DMS53 treated with DMSO at 0.1 percent for 48 hours (cell line): ENCODE measurements around the gene ATP10A.
"Not testable (repeated sequence)": the region's sequence is repeated elsewhere in the genome, so short reads cannot be mapped to it uniquely, and the experiment has no call there.

Experiments
- DNase-seq: peaks from one replicate; lab custom pipeline; 2025; ENCODE audit not compliant: unreplicated experiment; lab: John Stamatoyannopoulos, UW

The ATP10A gene

DNA sequence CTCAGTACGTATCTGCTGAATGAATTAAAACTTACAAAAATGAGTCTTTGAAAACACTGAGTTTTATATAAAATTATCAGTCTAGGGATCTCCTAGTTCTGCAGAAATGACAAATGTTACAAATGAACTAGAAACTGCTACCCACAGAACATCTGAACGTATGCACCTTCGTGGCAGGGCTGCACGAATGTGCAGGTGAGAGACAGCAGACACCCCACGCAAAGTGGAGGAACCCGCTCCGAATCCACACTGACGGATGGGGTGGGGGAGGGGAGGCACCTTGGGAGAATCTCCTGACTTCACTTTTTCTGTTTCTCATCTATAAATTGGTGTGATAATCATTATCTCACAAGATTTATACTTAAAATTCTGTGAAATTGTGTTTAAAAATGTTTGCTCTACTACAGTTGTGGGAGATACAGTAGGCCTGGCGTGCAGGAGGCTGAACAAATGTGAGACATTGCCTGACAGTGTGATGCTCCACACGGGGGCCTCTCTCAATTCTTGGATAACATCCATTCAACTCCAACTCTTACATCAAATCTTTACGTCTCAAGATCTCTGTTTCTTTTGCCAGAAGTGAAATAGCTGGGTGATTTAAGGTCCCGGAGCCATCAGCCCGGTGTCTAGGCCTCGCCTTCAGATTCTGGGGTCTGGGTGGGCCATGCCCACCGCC is 86.9 kb downstream of the ATP10A start:
- no peak for DNase-seq

DNA sequence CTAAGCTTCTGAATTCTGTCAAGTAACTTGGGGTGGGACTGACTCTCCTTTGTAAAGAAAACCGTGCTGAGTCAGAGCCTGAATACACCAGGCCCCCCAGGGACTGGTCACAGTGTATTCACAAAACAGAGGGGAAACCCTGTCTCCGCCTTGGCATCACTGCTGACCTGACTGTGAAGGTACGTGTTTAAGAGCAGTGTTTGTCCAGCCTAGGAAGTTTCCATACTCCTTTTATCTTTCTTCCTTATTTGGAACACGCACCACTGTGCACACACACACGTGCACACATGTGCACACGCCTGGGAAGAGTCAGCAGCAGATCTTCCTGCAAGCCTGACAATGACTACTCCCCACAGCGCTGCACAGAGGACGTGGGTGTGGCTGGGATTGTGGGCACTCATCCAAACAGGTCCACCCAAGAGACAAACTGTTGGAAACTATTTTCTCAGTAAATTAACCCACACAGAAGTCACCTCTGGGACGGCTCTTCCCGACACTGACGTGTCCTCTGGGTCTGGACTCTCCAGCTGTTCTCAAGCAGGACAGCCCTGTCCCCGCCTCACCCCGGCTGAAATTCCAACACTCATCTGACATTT is 87.7 kb downstream of the ATP10A start:
- DNase-seq, result no peak

DNA sequence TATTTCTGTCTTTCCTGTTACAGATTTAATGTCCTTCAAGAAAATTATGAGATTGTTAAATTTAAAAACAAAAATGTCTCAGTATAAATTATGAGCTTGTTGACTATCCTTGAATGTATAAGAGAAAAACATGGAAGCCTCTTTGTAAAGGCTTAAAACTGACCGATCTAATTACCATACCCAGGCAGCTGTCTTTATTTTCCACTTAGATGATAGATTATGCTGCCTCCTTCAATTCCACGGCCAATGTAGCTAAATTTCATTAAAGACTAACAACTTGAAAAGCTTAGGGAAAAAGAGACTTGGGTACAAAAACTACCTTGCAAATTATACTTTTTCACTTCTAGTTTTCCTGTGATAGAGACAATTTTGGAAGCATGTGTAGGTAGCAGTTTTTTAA is 88.3 kb downstream of the ATP10A start:
- no peak for DNase-seq

DNA sequence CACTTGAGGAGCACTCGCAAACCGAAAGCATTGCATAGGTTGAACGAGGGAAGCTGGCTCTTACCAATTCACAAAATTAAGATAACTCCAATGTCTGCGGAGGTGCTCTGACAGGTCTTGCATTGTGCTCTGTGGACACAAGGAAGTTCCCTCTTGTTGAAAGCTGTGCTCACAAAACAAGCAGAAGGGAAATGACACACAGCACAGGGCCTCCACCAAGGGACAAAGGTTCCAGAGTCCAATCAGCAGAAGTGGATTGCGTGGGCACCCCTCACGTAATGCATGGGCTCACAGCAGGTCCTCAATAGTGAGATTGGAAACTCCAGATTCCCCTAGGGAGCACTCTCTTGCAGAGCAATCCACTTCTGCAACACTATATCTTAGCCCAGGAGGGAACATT is 89.9 kb downstream of the ATP10A start:
- DNase-seq, result no peak

- DNase-seq, result no peak
These were observed 90.6 kb downstream of the ATP10A start for GRCh38 chr15:25772500-25772899.

DNA sequence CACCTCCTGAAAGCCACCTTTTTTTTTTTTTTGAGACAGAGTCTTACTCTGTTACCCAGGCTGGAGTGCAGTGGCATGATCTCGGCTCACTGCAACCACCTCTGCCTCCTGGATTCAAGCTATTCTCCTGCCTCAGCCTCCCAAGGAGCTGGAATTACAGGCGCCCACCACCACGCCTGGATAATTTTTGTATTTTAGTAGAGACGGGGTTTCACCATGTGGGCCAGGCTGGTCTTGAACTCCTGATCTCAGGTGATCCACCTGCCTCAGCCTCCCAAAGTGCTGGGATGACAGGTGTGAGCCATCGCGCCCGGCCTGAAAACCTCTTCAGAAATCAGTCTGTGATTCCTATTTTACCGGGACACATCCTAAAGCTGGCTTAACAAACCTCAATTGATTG is 91.4 kb downstream of the ATP10A start:
- not testable (repeated sequence) for DNase-seq

- DNase-seq, result no peak
These were observed 91.8 kb downstream of the ATP10A start for GRCh38 chr15:25771338-25771706.

GRCh38 chr15:25770618-25771337 is 92.3 kb downstream of the ATP10A start:
- DNase-seq, result no peak

DNA sequence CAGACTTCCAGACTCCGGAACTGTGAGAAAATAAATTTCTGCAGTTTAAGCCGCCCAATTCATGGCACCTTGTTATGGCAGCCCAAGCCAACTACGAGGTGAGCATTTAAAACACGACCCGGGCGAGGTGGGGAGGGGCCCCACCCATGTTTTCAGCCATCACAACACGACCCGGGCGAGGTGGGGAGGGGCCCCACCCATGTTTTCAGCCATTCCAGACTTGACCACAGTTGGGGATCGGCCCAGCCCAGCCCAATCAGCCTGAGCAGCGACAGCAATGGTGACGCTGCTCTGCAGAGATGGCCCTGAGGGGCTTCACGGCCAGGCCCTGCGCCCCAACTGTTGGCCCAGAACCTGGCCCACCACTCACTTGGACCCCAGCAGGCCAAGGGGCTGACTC is 93.1 kb downstream of the ATP10A start:
- DNase-seq, result no peak

DNA sequence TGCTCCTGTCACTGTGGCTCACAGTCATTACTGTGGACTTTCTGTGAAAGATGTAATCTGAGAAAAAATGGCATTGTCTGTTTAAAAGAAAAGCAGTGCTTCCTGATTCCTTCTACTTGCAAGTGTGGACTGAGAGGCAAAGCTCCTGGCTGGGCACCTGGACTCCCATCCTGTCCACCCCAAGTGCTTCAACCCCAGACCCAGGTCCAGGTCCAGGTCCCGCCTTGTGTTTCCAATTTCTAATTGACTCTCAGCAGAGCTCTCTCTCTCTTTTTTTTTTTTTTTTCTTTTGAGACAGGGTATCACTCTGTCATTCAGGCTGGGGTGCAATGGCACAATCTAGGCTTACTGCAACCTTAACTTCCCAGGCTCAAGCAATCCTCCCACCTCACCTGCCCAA is 94.9 kb downstream of the ATP10A start:
- no peak for DNase-seq

GRCh38 chr15:25767356-25768151 is 95.6 kb downstream of the ATP10A start:
- DNase-seq, result no peak

- DNase-seq, result no peak
These were observed 96.7 kb downstream of the ATP10A start for GRCh38 chr15:25766417-25766816.

- no peak for DNase-seq
These were observed 98.0 kb downstream of the ATP10A start for GRCh38 chr15:25764980-25765735.

GRCh38 chr15:25763954-25764353 is 99.2 kb downstream of the ATP10A start:
- no peak for DNase-seq

DNA sequence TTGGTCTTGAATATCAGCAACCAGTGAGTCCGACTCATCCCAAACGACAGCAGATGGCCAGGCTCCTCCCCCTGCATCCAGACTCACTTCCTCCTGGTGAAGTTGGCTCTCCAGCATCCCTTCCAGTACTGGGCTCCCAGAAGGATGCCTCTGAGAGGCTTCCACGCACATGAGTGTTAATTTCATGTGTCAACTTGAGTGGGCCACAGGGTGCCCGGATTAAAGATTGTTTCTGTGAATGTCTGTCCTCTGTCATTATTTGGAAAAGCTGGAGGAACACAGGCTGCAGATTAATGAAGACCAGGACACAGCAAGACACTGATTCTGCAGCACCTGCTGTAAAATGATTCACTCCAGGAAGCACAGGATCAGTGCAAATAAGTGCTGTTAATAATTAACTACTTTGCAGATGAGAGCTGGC is 99.8 kb downstream of the ATP10A start:
- DNase-seq, result peak; percentile 4

GRCh38 chr15:25761971-25762662 is 101.0 kb downstream of the ATP10A start:
- DNase-seq, result no peak

DNA sequence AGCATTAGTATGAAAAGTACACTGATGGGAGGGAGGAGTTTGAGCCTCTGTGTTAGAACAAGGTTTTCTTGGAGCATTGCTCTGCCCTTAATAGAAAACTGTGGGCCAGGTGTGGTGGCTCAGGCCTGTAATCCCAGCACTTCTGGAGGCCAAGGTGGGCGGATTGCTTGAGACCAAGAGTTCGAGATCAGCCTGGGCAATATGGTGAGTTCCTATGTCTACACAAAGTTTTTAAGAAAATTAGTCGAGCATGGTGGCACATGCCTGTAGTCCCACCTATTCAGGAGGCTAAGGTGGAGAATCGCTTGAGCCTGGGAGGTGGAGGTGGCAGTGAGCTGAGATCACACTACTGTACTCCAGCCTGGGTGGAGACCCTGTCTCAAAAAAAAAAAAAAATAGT is 103.7 kb downstream of the ATP10A start:
- no peak for DNase-seq

DNA sequence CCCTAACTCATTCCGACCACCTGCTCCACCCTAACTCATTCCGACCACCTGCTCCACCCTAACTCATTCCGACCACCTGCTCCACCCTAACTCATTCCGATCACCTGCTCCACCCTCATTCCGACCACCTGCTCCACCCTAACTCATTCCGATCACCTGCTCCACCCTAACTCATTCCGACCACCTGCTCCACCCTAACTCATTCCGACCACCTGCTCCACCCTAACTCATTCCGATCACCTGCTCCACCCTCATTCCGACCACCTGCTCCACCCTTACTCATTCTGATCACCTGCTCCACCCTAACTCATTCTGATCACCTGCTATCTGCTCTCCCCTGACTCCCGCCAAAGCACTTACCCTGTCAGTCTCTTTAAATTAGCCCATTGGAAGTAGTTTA is 104.5 kb downstream of the ATP10A start:
- not testable (repeated sequence) for DNase-seq

- DNase-seq, result no peak
These were observed 119.4 kb downstream of the ATP10A start for GRCh38 chr15:25743548-25744275.
